ENCODE results near the gene LAMB4.

Gene LAMB4

DNA sequence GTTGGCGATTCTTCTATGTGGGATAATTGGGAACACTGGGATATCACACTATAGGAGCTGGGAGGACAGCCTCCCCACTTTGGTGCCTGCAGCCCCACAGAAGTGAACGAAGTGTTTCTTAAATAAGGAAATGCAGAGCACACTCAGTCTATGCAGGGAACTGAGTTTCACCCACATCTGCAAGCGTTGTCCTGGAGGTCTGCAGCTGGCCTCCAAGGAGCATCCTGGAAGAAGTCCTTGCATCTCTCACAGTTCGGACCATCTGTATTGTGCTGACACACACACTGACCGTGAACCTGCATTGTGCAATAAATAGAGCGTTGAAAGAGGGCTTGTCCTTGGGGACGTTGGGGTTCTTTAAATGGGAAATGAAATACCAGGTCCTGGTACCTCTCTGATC is 25.8 kb downstream of the LAMB4 start:
- DNase-seq (ENCODE audit: low spot score): no peak

- DNase-seq (ENCODE audit: low spot score): no peak
Observed at GRCh38 chr7:108103558-108104298, 26.4 kb downstream of the LAMB4 start.

GRCh38 chr7:108102671-108103312 is 27.4 kb downstream of the LAMB4 start:
- DNase-seq (ENCODE audit: low spot score): no peak

DNA sequence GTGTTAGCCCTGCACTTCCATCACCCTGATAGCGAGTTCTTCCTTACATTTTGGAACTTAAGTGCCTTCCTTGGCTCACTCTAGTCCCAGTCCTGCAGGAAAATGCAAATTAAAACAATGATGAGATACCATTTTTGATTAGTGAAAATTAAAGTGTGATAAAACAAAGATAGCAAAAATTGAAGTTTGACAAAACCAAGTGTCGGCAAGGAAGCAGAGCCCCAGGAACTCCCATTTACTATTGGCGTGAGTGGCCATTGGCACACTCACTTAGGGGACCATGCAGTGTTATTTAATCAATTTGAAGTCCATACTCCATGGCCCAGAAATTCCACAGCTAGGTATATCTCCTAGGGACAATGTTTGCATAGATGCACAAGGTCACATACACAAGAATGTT is 28.4 kb downstream of the LAMB4 start:
- DNase-seq (ENCODE audit: low spot score): no peak

DNA sequence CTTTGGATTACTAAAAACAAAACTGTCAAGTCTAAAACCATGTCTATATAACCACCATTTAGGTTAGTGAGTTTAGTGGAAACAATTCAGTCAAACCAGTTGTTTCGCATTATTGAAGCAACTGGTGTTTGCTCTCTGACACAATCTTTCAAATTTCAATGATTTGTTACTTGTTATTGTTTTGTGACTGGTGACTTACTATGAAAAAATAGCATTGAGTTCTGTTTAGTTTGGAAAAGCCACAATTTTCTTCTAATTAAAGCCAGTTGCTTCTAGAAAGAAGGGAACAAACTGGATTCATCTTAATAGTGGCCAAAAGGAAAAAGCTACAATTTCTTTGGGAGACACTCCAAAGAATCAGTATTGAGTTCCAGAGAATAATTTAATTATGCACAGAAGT is 30.4 kb downstream of the LAMB4 start:
- no peak for DNase-seq (ENCODE audit: low spot score)

DNA sequence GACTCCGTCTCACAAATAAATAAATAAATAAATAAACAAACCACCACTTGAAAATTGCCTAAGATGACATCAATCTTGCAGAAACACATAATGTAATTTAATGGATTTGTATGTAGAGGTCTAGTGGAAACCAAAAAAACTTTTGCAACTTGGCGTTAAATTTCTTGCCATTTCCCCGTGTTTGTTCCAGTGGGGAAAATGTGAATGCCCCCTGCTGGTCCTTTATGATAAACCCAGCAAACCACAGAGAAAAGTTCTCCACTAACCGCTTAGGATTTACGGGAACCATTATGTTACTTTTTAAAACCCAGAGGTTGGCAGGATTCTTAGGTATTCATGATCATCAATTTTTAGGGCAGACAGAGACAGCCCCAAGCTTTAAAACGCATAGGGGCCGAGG is 32.5 kb downstream of the LAMB4 start:
- DNase-seq (ENCODE audit: low spot score): no peak

DNA sequence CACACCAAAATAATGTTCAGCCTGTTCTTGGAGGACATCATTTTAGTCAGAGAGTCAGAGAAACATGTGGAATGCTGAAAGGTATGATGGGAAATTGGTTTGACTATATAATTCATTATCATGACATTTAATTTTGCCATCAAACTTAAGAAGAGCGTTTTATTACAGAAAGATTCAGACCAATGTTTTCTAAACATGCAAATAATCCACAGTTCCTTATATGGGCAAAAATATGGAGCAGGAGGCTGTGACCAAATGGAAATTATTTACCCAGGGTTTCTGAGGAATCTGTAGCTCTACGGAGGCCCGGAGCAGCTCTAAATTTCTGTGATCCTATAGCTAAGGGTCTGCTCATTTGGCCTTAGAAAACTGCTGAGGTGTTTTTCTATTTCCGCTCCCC is 33.2 kb downstream of the LAMB4 start:
- DNase-seq (ENCODE audit: low spot score): no peak

DNA sequence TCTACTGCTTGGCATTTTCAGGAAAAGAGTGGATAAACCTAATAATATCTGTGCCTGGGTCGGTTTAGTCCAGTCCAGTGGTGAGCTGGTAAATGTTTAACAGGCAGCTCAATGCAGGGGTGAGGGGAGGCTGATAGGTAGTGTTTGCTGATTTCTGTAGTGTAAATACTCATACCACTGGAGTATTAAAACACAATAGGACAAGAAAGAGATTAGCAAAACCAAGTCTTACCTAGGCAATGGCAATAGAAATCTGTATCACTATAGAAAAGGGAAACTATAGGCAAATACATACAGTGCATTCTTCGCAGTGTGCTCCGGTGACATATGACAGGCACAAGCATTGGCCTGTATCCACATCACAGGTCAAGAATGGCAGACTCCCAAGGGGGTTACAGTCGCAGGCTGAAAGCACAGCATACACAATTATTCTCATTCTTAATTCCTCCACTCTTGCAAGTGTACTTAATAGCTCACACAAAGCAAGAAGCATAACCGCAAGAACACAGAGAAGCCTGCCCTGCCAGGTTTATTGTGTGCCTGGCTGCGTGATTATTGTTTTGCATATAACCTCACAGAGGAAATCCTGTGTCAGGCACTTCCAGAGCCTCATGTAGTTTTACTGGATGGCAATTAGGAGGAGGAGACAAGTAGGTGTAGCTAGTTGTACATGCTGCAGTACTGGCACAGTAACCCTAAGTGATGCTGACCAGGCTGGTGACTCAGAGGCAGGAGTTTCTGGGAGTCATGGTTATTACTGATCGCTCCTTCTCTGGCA is 35.0 kb downstream of the LAMB4 start:
- DNase-seq (ENCODE audit: low spot score): no peak

DNA sequence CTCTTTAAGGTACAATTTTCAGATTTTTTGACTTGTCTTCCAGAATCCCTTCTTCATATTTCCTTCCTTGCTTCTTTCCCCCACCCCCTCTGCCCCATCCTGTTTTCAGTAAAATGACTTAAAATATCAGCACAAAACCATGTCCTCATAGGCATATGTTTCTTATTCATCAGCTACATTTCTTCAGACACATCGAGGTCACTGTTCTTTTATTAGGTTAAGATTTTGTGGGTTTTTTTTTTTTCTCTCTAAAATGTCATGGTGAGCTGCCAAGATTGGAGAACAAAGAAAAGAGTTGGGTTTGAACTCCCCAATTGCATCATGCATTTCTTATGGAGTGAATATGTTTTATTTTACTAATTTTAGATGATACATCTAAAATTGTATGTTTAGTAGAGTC is 35.8 kb downstream of the LAMB4 start:
- DNase-seq (ENCODE audit: low spot score): no peak

- no peak for DNase-seq (ENCODE audit: low spot score)
Observed at GRCh38 chr7:108093851-108094331, 36.3 kb downstream of the LAMB4 start.

DNA sequence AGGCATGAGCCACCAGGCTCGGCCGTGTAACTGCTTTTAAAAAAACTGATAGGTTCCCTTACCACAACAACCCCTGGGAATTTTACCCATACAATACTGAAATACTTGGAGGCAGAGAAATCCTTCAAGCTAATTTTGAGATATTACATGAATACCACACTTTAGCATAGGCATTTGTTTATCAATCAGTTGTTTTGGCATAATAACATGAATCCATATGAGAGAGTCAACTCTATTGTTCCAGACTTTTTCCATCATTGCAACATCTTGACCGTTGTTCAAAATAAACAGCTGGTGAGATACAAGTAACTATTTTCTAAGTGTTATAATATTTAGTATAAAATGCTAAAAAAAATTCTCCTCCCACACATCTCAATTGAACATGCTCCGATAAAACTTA is 36.8 kb downstream of the LAMB4 start:
- DNase-seq (ENCODE audit: low spot score): no peak

DNA sequence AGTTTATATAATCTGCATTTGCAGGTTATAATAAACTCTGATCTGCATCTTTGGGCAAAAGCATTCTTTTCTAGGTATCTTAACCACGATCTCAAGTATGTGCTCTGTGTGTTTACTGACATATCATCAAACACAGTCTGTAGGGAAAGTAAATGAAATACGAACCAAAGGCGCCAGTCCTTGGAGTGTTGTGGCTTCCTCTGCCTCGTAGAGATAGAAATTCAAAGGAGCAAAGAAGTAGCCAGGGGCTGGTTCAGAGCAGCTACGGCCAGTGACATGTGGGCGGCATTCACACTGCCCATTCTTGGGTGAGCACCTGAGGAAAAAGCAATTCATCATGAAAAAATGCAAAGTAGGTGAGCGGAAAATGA is 38.7 kb downstream of the LAMB4 start:
- no peak for DNase-seq (ENCODE audit: low spot score)

DNA sequence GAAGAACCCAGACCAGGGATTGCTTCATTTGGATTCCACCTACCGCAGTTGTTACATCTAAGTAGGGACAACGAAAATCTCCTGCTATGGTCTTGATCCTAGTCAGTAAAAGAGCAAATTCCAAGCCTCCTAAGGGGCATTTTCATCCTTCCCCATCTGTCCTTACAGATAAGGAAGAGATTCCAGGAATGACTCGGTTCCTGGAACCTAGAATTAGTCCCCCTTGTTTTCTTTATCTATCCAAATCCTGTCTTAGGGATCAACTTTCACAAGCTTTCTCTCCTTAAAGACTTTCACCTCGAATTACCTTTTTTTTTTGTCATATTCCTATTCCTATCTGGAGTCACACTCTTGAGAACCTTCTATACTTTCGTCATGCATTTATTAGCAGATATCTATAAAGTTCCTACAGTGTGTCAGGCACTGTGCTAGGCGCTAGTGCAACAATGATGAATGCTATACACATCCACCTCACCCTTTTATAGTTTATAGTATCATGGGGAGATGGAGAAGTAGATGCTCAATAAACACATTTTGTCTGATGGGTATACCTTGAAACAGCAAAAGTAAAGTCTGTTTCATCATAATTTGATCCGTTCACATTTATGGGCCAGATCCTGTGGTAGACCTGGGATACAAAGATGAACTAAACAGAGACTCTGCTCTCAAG is 39.2 kb downstream of the LAMB4 start:
- DNase-seq (ENCODE audit: low spot score): no peak

DNA sequence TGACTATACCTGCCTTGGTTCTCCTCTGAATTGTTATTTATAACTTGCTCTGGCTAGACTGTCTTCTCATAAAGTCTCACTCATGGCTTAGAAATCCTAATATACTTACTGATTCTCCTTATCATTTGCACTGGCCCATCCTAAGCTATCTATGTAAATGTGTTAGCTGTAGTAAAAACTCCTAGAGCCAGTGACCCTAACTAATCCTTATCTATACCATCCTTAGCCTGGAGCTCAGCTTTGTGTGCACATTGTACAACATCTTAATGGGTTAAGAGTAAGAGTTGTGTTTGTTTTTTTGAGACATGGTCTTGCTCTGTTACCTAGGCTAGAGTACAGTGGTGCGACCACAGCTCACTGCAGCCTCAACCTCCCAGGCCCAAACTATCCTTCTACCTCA is 40.8 kb downstream of the LAMB4 start:
- DNase-seq (ENCODE audit: low spot score): no peak

DNA sequence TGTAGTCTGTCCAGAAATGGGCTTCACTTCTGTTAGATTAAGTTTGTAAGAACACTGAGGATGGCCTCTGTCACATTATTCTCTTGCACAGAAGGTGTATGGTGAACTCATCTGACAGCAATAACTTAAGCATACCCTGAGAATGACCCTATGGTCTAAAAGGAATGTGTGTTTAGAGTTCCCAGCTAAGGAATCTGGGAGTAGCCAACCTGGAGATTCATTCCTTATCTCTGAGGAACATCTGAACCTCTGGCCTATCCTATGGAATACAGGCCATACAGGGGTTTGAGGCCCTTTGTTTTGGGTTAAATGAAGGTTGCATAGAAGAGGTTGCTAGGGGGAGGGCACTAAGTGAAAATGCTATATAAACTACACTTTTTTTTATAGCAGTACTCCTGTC is 41.4 kb downstream of the LAMB4 start:
- DNase-seq (ENCODE audit: low spot score): no peak

DNA sequence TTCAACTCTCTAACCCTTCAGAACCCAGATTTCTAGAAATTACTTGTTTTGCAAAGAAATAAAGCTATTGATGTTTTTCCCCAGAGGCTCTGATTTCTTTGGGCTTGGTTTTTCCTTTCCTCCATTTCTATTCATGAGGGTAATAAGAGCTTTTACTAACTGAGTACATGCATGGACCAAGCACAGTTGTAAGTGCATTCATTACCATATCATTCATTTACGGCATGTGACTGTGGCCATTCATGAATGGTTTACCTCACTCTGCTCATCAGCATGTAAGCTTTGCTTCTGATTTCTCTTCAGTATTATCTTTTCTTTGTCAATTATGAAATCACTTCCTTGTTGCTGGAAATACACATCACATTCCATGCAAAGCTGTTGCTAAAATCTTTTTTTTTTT is 42.4 kb downstream of the LAMB4 start:
- DNase-seq (ENCODE audit: low spot score): no peak

DNA sequence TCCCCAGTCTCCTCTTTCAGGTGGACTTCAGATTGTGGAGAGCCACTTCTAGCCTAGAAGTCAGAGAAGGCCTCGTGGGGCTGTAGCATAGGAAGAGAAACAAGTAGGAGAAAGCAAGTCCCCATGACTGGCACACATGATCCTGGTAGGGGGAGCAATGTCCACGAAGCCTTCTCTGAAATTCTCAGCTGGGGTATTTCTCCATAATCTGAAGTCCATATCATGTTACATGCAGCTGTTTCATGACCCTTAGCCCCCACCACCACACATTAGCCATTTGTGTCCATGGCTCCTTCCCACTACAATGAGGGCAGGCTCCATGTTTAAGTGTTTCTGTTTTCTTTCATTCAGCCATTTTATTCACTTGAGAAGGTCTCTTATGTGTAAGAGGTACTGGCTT is 43.2 kb downstream of the LAMB4 start:
- no peak for DNase-seq (ENCODE audit: low spot score)

DNA sequence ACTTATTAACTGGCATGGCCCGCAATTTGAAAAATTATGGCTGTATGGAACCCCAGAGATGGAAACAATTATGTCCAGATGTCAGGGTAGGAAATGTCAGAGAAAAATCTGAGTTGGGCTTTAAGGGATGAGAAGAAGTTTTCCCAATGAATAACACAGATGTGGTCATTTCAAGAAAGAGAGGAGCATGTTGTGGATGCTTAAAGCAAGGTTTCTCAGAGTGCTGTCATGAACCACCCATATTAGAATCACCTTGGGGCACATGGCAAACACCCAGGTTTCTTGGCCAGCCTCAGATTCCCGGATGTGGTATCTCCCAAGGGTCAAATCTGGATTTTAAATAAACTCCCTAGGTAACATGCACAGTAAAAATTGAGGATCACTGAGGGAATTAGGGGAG is 43.6 kb downstream of the LAMB4 start:
- no peak for DNase-seq (ENCODE audit: low spot score)

DNA sequence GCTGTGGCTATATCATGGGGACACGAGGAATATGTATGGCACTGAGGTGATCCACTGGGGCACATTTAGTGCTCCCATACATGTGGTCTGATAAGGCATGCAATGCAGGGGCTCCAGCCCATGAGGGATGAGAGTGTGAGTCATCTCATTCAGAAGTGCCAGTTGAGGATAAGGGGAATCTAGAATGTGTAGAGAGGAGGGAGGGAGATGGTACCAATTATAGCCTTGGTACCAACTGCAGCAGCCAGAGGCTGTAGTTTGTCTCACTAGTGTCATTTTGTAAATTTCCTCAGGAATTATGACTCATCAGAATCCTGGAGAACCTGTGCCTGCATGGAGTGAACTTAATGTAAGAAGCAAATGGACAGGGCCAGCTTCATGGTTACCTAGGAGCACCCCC is 46.2 kb downstream of the LAMB4 start:
- peak; percentile 8 for DNase-seq (ENCODE audit: low spot score)

GRCh38 chr7:108079648-108080591 is 50.2 kb downstream of the LAMB4 start:
- no peak for DNase-seq (ENCODE audit: low spot score)

DNA sequence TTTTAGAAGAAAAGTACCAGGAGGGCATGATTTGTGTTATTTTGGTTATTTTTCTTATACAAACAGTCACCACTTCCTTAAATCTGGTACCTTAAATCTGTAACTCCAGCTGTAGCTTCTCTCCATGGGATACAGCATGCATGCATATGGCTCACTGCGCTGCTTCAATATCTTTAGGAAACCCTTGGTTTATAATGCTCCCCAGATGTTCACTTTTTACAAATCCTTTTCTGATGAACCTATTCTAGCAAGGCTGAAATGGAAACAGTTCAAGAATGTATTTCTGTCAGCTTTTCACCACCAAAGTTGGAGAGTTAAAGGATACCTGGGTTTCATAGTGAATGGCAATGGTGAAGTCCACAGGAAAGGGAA is 50.9 kb downstream of the LAMB4 start:
- DNase-seq (ENCODE audit: low spot score): no peak

DNA sequence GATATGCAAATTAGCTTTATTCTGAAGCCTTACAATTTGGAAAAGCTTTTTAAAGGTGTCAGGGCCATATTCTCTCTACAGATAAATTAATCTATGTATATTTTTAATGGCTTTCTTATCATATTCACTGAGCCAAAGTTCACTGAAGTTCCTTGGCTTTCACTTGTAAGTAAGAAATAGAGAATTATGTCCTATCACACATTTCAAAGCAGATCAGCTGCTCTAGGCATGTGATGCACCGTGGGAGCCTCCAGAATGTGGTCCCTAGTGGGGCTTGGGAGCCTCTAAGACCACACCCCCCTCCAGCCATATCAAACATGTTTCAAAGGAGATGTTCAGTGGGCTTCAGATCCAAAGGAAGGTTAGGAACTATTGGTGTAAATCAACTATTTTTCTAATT is 51.5 kb downstream of the LAMB4 start:
- no peak for DNase-seq (ENCODE audit: low spot score)
